ENCODE data around the gene CCDC3.
"Not testable (repeated sequence)": the region's sequence is repeated elsewhere in the genome, so short reads cannot be mapped to it uniquely, and the experiment has no call there.

Gene CCDC3

DNA sequence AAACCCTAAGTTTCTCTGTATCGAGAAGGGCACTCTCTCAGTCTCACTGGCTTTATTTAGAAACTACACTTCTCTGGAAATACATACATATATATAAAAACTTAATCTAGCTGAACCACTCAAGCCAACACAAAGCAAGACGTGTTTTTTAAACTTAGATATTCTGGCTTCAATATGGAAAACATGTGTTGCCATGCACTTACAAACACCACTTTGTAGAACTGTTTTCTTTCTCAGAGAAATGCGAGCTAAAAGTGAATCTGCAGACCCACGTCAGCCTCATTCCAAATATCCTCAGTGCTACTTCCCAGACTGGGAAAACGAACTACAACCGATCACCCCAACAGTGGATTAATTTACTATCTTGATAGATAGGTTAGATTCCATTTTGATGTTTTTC, 1.7 kb downstream of the CCDC3 start:
- DNase-seq = no peak

DNA sequence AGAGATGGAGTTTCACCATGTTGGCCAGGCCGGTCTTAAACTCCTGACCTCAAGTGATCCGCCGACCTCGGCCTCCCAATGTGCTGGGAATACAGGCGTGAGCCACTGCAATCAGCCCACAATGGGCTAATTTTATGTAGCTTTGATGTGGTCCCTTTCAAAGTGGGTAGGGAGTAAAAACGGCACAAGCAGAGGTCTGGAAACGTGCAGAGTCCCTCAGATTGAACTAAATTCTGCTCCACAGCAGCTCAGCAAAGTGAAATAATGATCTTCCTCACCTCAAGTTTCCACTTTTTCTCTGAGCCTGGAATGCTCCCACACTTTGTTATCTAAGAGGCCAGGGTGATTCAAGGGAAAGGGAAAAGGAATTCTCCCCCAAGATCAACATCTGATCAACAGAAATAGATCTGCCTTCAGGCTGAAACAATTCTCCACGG, 6.1 kb downstream of the CCDC3 start:
- DNase-seq = no peak

DNA sequence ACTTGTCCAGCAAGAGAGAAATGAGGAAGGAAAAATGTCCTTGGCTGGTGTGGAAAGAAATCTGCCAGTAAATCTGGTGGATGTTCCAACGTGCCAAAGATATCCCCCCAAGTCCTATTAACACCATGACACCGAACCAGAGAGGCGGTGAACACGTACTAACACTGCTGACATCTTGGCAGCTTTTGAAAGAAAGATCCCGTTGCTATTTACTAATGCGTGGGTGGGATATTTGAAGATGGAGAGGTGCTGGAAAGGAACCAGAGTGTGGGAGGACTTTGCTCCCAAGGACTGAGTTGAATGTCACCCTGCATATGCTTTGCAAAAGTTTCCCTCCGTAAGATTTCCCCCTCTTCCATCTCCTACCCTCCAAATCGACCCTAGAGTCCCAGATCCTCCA, 7.9 kb downstream of the CCDC3 start:
- no peak for DNase-seq

DNA sequence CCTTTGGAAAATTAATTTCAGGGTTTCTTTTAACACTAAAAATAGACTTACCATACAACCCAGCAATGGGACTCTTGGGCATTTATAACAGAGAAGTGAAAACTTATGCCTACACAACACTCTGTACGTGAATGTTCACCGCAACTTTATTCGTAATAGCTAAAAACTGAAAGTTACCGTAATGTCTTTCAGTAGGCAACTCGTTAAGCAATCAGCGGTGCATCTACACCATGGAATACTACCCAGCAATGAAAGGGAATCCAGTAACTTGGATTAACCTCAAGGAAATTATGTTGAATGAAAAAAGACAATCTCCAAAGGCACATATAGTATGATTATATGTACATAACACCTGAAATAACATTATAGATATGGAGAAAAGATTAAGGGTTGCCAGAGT, 16.2 kb downstream of the CCDC3 start:
- DNase-seq = no peak

DNA sequence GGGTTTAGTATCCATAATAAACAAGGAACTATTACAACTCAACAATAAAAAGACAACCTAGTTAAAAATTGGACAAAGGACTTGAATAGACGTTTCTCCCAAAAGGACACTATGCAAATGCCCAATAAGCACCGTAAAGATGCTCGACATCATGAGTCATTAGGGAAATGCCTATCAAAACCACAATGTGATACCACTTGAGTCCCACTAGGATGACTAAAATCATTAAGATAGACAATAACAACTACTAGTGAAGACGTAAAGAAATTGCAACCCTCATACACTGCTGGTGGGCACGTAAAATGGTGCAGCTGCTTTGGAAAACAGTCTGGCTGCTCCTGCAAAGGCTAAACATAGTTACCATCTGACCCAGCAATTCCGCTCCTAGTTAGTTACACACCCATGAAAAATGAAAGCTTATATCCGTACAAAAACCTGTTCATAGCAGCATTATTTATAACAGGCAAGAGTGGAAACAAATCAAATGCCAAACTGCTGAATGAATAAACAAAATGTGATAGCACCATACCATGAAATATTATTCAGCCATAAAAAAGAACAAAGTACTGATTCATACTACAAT, 17.3 kb downstream of the CCDC3 start:
- DNase-seq = no peak

DNA sequence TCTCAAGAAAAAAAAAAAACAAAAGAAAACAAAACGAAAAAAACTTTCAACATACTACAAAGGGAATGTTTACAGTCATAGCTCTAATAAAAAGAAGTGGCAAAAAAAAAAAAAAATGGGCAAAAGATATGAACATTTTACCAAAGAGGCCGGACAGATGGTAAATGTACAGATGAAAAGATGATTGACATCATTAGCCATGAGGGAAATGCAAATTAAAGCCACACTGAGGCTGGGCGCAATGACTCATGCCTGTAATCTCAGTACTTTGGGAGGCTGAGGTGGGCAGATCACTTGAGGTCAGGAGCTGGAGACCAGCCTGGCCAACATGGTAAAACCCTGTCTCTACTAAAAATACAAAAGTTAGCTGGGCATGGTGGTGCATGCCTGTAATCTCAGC, 17.9 kb downstream of the CCDC3 start:
- not testable (repeated sequence) for DNase-seq

DNA sequence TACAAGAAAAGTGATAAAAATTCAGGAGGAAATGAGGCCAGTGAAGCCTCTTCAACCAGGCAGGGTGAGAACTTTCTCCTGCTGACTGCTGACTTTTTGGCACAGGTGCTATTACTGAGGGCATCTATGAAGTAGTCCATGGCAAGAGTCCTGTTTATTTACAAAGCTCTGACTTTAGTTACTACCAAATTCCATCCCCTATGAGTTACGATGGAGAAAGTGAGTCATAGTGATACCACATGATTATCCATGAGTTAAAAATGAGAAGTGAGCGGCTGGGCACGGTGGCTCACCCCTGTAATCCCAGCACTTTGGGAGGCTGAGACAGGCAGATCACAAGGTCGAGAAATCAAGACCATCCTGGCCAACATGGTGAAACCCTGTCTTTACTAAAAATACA, 19.9 kb downstream of the CCDC3 start:
- peak; percentile 7 for DNase-seq

DNA sequence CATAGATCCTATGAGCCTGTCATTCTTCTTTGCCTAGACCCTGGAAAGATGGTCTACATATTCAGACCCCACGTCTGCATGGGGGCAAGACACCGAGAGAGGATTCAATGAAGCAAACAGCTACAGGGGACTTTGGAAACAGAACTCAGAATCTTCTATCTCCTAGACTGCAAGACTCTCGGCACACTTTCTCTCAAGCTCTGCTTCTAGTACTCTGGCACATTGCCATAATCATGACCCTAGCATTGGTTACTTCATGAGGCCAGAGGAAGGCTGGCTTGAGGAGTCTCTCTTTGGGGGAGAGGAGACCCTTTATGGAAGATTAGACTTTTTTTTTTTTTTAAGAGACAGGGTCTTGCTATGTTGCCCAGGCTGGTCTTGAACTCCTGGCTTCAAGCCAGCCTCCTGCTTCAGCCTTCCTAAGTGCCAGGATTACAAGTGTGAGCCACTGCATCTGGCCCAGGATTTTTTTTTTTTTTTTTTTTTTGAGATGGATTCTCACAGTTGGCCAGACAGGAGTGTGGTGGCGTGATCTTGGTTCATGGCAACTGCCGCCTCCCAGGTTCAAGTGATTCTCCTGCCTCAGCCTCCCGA, 20.7 kb downstream of the CCDC3 start:
- no peak for DNase-seq

DNA sequence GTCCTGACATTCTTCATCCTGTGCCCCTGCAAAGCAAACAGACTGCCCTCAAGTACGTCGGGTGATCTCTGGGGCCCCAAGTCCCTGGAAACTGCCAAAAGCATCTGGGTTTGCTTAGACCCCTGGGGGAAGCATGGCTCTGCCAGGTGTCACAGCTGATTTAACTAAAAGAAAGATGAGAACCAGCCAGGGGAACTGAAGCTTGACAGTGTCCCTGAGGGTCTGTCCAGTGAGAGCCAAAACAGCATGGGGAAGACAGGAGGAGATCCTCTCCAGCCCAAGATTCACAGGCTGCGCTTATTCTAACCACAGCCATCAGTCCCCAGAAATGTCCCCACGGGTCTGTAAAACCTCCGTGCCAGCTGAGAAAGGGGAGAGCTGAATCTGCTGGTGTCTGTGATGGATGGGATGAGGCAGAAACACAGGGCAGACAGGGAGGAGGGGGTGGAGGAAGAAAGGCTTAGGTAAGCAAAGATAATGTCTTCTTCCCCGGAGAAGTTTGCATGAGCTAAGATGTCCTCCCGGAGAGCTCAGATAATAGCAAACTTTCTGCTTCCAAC, 21.3 kb downstream of the CCDC3 start:
- peak; percentile 40 for DNase-seq

DNA sequence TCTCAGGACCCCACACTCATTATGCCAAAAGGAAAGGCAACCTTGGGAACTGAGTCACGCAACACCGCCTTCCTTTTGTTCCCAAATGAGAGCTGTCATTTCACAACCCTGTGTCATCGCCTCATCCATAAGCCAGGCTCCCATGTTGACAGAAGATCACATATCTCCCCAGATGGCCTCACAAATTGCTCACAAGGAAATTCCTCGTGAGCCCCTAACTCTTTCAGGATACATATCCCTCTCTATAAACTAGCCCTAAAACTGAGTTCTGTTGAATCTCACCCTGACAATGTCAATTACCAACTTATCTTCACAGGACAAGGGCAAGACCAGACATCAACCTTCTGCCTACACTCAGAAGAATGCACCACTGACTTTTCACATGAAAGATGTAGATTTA, 22.6 kb downstream of the CCDC3 start:
- DNase-seq = no peak

DNA sequence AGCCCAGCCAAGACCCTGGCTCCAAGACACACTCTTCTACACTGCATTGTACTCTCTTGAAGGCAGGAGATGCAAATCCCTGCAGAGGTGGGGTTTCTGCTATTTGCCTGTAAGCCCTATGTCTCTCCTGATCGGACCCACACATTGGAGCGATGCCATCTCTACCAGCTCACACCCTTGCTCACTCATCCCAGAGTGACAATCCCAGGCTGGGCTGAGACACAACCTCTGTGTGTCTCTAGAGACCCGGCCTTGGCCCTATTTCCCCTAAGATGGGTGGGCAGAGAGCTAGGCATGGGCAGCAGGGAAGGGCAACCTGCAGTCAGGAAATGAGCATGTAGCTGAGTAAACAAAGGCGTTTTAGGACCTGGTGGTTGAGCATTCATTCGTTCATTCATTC, 25.6 kb downstream of the CCDC3 start:
- DNase-seq = no peak

DNA sequence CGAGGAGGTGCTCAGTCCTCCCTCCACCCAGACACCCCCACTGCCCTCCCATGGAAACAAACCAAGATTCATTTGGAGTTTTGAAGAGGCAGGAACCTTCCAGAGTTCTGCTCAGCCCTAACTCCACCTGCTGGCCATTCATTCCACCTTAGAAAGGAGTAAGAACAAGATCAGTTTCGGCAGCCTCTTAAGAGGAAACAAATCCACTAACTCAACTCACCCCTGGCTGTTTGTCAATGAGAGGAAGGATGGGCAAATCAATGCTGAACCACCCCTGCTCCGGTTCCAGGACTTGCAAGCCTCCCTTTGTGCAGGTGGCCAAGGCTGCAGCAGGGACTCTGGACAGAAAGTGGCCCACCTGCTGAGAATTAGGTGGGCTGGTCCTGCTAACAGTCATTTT, 26.2 kb downstream of the CCDC3 start:
- DNase-seq = no peak

DNA sequence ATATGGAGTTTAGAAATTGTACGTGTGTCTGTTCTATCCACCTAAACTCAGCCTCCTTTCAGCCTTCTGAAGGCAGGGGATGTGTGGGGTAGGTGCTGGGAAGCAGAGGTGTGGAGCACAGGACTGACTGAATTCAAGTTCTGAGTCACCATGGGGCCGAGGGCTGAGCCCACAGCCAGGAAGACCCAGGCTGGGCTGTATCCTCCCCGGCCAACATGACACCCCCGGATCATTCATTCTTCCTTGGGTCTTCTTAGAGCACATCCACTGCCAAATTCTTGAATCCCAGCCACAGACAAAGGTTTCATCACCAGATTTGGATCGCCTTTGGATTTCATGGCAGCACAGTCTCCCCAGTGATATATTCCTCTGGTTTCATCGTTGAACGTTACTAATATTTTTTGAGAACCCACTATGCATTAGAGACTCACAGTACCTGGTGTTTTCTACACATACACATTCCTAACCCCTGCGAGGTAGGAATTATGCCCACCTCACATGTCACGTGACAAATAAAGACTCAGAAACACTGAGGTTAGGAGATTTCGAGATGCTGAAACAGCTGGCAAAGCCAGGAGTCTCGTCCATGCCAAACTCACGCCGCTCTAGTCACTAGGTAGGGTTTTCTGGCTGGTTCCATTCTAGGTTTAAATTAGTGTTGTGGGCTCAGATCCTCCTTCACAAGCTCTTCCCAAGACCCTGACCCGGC, 26.9 kb downstream of the CCDC3 start:
- no peak for DNase-seq

DNA sequence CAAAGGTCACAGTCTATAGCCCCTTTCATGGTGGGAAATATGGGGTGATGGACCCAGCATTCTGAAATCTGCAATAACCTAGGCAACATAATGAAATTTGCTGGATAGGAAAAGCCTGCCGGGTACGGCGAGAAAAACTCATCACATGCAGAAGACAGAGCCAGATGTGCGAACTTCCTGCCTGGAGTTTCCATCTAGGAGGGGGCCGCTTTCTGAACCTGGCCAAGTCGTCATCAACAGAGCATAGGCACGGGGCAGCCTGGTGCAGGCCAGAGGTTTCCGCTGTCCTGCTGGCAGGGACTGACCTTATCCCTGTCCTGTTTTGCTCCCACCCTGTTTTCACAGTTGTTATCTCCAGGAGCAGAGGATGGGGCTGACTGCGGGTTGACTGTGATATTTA, 27.4 kb downstream of the CCDC3 start:
- no peak for DNase-seq

DNA sequence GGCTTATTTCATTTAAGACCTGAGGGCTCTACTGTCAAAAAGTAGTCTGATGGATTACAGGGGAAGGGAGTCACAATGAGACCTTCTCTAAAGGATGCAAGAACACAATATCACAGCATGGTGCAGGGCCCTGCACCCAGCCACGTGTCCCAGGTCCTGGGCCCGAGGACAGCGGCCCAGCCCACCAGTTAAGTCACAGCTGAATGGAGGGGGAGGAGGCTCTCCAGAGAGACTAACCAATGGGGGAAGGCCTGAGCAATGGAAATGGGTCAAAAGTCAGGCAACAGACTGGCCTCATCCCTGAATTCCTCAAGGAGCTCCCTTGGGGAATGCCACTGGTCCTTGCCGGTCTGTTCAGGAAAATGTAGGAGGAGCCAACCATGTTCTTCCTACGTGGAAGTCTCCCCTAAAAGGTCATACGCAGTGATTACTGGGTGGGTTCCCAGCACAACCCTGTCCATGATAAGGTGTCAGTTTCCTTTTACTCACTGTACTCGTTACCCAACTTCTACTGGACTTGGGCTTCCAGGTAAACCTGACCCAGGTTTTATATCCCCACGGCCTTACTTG, 28.3 kb downstream of the CCDC3 start:
- no peak for DNase-seq

DNA sequence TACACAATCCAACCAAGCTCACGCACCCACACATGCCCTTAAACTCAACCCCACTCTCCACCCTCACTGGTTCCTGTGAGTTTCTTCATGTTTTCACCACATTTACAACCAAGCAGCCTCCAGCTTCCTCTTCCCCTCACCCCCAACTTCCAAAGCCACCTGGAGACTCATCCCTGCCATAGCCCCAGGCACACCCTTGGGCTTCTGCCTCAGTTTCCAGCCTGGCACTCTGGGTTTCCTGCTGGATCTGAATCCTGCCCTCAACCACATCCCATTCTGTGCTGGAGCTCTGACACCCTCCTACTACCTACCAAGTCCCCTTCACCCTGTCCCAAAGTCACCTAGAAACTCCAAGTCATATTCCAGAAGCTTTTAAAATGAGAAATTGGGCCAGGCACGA, 29.4 kb downstream of the CCDC3 start:
- peak; percentile 23 for DNase-seq

DNA sequence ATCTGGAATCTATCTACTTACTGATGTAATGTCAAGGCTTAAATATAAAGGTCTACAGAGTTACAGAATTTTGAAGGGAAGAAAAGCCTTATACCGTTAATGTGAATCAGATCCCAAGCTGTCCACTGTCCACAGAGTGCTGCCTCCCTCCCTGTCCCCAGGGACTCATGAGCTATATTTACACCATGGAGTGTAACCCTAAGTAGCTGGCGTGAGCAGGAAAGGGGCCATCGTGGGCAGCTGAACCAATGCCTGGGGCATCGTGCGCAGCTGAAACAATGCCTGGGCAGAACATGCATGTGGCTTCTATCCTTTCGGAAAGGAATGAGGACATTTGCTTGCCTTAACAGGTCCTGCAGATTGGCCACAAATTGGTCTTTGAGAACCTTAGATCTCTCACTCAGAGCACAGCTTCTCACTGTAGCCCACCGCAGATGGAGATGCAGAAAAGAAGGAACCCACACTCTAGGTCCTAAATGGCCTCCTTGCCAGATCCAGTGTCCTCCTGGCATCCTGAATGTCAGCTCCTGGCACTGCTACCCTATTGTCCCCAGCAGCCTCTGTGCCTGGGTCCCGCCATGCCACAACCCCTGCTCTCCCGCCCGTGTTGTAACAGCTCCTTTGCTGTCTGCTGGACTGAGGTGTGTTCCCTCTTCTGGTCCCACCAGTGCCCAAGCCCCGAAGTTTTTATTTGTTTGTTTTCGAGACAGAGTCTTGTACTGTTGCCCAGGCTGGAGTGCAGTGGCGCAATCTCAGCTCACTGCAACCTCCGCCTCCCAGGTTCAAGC, 30.3 kb downstream of the CCDC3 start:
- DNase-seq = peak; percentile 46

DNA sequence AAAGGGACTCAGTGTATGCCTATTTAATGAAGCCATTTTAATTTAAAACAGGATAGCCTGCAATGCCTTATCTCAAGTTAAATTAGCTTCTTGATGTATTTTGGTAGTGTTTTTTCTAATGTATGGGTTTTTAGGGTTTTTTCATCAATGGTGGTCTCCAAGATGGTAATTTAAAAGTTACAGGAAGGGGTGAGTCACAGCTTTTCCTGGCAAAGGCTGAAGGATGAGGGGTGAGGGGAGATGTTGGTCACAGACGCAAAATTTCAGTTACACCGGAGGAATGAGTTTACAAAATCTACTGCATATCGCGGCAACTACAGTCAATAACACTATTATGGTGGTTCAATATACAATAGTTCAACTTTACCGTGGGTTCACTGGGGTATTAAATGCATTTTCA, 31.6 kb downstream of the CCDC3 start:
- no peak for DNase-seq

DNA sequence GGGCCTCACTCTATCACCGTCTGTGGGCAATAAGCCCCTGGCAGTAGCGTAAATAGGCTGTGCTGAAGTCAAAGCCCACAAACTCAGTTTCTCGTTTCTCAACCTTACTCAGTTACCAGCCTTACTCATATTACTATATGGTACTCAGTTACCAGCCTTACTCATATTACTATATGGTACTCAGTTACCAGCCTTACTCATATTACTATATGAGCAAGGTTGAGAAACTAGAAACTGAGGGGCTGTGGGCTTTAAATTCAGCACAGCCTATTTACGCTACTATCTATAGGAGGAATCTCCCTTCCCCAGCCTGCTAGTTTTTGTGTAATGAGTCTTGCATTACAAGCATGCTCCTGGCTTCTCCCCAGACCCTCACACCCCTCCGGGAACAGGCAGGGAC, 35.4 kb downstream of the CCDC3 start:
- no peak for DNase-seq

DNA sequence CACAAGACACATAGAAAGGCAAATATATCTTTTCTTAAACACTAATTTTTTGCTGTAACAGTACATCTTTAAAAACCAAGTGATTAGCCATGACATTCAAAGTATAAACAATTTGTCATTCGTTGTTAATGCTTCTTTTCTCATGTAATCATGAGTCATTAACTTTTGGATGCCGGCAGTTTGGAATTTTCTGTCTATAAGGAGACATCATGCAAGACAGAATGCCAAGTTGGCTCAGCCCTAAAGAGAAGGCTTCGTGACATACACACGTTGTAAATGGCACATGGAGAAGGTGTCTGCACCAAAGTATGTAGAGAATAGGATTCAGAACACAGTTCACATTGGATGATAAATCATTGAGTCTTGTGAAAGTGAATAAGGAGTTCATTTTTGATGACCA, 35.9 kb downstream of the CCDC3 start:
- DNase-seq = no peak

DNA sequence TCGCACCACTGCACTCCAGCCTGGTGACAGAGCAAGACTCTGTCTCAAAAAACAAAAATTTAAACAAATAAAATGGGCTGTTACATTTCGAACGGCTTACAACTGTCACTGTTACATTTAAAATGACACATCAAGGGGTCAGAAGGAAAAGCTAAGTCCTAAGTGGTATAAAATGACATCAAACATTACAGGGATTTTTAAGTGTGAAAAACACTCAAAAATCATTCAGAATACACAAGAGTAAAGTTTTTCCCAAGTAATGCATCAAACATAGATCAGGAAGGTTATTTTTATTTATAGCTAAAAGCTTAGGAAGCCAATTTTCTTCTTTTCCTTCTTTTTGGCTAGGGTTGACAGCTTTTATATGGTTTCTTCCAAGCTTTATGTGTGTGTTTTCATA, 39.0 kb downstream of the CCDC3 start:
- DNase-seq = no peak

DNA sequence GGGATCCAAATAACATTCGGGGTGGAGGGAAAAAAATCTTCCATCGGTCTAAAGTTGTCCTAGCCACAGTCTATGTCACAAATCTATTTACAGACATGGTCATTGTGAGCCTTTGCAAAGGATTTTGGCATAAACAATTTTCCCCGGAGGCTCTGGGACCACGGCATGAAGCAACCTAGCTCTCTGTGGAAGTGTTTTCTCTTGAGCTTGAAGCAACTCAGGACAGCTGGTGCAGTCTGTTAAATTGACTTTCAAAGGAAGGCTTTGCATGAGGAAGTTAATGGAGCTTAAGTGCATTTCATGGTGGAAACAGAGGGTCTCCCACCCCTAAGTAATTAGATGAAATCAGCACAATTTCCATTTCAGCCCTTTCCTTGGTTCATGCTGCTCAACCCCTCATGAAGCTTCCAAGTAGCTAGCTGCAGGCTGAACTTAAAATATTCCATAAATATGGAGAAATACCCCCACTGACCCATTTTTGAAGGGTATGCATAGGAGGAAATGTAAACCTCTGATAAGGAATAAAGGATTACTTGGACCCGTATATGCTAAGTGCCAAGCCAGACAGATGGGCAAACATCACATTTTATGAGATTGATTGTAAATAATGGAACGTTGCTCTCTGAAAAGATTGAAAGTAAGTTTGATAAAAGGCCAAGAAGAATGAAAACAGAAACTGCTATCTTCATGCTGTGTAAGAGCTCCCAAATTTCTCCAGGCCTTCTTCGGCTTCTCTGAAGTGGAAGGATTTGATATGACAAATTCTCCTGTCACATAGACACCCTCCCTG, 39.9 kb downstream of the CCDC3 start:
- peak; percentile 21 for DNase-seq
